HG03060 (cell line): ENCODE data around the gene SLAMF8.

ENCODE experiments used
- ATAC-seq: cut with Tn5 transposase; IDR thresholded peaks from one replicate; pipeline ENCODE4 v1.9.1; 2021; ENCODE audit warnings: low read depth, moderate number of reproducible peaks; ENCODE audit not compliant: unreplicated experiment

SLAMF8 gene

GRCh38 chr1:159845751-159846629, 19.3 kb downstream of the SLAMF8 start:
- no peak for ATAC-seq

- ATAC-seq: no peak
Measured at GRCh38 chr1:159847231-159847630, 20.6 kb downstream of the SLAMF8 start.

GRCh38 chr1:159848326-159848725, 21.7 kb downstream of the SLAMF8 start:
- no peak for ATAC-seq

- ATAC-seq: no peak
Measured at GRCh38 chr1:159849626-159850366, 23.1 kb downstream of the SLAMF8 start.

- ATAC-seq: no peak
Measured at GRCh38 chr1:159851407-159851806, 24.7 kb downstream of the SLAMF8 start.

- no peak for ATAC-seq
Measured at GRCh38 chr1:159853417-159854115, 26.9 kb downstream of the SLAMF8 start.

GRCh38 chr1:159854116-159854692, 27.5 kb downstream of the SLAMF8 start:
- no peak for ATAC-seq

GRCh38 chr1:159854693-159855192, 28.1 kb downstream of the SLAMF8 start:
- ATAC-seq: no peak

- no peak for ATAC-seq
Measured at GRCh38 chr1:159855709-159856108, 29.0 kb downstream of the SLAMF8 start.

- no peak for ATAC-seq
Measured at GRCh38 chr1:159856576-159856975, 29.9 kb downstream of the SLAMF8 start.

GRCh38 chr1:159857889-159858288, 31.2 kb downstream of the SLAMF8 start:
- no peak for ATAC-seq

- no peak for ATAC-seq
Measured at GRCh38 chr1:159859767-159860322, 33.2 kb downstream of the SLAMF8 start.

- no peak for ATAC-seq
Measured at GRCh38 chr1:159860456-159860855, 33.8 kb downstream of the SLAMF8 start.

- ATAC-seq: no peak
Measured at GRCh38 chr1:159861218-159861617, 34.5 kb downstream of the SLAMF8 start.

- no peak for ATAC-seq
Measured at GRCh38 chr1:159862031-159862430, 35.4 kb downstream of the SLAMF8 start.

- no peak for ATAC-seq
Measured at GRCh38 chr1:159862557-159862956, 35.9 kb downstream of the SLAMF8 start, which contains the start of gene VSIG8. Gene VSIG8, minus strand, starts transcription at chr1:159862657. Its CDS starts 136 bp downstream, at chr1:159862521.

- ATAC-seq: no peak
Measured at GRCh38 chr1:159864262-159864661, 37.6 kb downstream of the SLAMF8 start.

- no peak for ATAC-seq
Measured at GRCh38 chr1:159866066-159866465, 39.4 kb downstream of the SLAMF8 start.

GRCh38 chr1:159866905-159867663, 40.4 kb downstream of the SLAMF8 start:
- ATAC-seq: no peak
